NCI-H345 (cell line): ENCODE results near the gene LTBP2.
A peak's percentile ranks its signal among the peaks of the same experiment; 100 is the strongest.

ENCODE experiments used
- DNase-seq: peaks from one replicate; lab custom pipeline; 2025; lab: John Stamatoyannopoulos, UW

The LTBP2 gene

GRCh38 chr14:74571901-74572725, 39.9 kb downstream of the LTBP2 start:
- no peak for DNase-seq

- no peak for DNase-seq
These were observed 40.6 kb downstream of the LTBP2 start for GRCh38 chr14:74571441-74571841.

- DNase-seq, result no peak
These were observed 41.3 kb downstream of the LTBP2 start for GRCh38 chr14:74570696-74571095.

- DNase-seq, result no peak
These were observed 42.0 kb downstream of the LTBP2 start for GRCh38 chr14:74569806-74570591.

- no peak for DNase-seq
These were observed 42.6 kb downstream of the LTBP2 start for GRCh38 chr14:74569387-74569786.

GRCh38 chr14:74568911-74569310, 43.1 kb downstream of the LTBP2 start:
- DNase-seq, result no peak

- no peak for DNase-seq
These were observed 43.7 kb downstream of the LTBP2 start for GRCh38 chr14:74568380-74568649.

GRCh38 chr14:74567646-74568379, 44.2 kb downstream of the LTBP2 start:
- no peak for DNase-seq

GRCh38 chr14:74567219-74567618, 44.8 kb downstream of the LTBP2 start:
- DNase-seq, result no peak

GRCh38 chr14:74566174-74567141, 45.6 kb downstream of the LTBP2 start:
- no peak for DNase-seq

GRCh38 chr14:74563586-74564159, 48.4 kb downstream of the LTBP2 start:
- no peak for DNase-seq

- DNase-seq, result peak; percentile 28
These were observed 48.8 kb downstream of the LTBP2 start for GRCh38 chr14:74563233-74563585.

GRCh38 chr14:74562515-74563232, 49.4 kb downstream of the LTBP2 start:
- DNase-seq, result peak; percentile 4

GRCh38 chr14:74558655-74559054, 53.4 kb downstream of the LTBP2 start:
- DNase-seq, result no peak

GRCh38 chr14:74557691-74558090, 54.3 kb downstream of the LTBP2 start:
- DNase-seq, result no peak

- DNase-seq, result no peak
These were observed 56.5 kb downstream of the LTBP2 start for GRCh38 chr14:74555476-74556050.

- DNase-seq, result no peak
These were observed 57.2 kb downstream of the LTBP2 start for GRCh38 chr14:74554742-74555362.

- DNase-seq, result no peak
These were observed 59.4 kb downstream of the LTBP2 start for GRCh38 chr14:74552623-74553022.

GRCh38 chr14:74551431-74552371, 60.3 kb downstream of the LTBP2 start:
- DNase-seq, result no peak
